ENCODE data around the gene FAM135A.
"Not testable (repeated sequence)": the region's sequence is repeated elsewhere in the genome, so short reads cannot be mapped to it uniquely, and the experiment has no call there.

FAM135A gene

DNA sequence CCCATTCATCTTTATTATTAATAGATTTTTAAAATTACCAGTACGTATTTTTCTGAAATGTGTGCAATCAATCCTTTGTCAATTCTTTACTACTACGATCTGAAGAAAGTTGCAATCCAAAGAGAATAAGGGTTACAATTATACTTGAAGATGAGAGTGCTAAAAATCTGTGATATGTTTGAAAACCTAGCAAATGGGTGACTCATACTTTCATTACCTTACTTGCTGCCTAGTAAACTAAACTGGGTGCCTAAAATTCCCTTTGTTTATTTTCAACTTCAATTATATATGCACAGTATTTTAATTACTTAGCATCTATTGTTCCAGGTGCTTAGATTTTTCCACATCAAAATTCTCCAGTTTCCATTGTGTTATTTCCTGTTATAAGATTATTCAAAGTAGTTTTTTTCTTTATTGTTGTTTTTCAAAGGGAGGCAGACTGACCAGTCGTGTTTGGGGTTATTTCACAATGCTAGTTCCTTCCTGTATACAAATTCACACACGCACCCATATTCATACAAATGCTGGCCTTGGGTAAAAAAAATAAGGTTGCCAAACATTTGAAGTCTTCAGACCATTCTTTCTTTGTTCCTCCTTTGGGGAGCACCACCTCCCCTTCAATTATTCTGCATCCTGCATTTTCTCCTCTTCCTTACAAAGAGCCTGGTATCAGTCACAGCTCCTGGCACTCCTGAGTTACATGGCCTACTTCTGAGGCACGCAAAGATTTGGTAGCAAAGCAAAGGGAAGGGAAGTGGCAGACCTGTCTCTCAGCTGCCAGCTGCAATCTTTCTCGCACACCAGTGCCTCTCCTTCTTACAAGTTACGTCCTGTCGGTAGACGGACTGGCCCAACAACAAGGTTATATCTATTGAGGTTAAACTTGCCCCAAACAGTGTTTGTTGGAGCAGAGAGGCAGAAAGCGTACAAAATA lies 16.2 kb upstream of the FAM135A start:
- DNase-seq (ENCODE audit: low spot score) = peak; percentile 19

- peak; percentile 100 for DNase-seq (ENCODE audit: low spot score)
Observed at GRCh38 chr6:70398783-70399728, 14.3 kb upstream of the FAM135A start.

DNA sequence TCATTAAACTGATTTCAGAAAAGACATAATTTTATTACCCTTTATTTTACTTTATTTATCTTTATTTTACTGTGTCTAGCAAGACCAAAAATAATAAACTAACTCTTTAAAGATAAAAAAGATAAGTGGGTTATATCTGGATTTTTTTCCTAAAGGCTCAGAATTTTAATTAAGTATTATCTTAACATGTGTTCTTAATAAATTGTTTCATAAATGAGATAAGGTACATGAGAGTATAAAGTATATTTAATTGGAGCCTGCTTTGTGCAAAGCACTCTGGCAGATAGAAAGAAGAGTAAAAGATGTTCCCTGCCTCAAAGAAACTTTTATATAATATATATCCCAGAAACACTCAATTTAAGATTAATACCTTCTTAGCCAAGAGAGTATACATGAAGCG lies 8.7 kb upstream of the FAM135A start:
- DNase-seq (ENCODE audit: low spot score) = no peak

GRCh38 chr6:70409216-70409615 lies 4.1 kb upstream of the FAM135A start:
- no peak for DNase-seq (ENCODE audit: low spot score)

- DNase-seq (ENCODE audit: low spot score) = no peak
Observed at GRCh38 chr6:70411542-70412251, 1.6 kb upstream of the FAM135A start.

GRCh38 chr6:70412252-70413113 lies 825 bp upstream of the FAM135A start:
- DNase-seq (ENCODE audit: low spot score) = no peak

- peak; percentile 6 for DNase-seq (ENCODE audit: low spot score)
Observed at GRCh38 chr6:70413992-70414494, 735 bp downstream of the FAM135A start.

- DNase-seq (ENCODE audit: low spot score) = no peak
Observed at GRCh38 chr6:70414813-70415212, 1.5 kb downstream of the FAM135A start.

DNA sequence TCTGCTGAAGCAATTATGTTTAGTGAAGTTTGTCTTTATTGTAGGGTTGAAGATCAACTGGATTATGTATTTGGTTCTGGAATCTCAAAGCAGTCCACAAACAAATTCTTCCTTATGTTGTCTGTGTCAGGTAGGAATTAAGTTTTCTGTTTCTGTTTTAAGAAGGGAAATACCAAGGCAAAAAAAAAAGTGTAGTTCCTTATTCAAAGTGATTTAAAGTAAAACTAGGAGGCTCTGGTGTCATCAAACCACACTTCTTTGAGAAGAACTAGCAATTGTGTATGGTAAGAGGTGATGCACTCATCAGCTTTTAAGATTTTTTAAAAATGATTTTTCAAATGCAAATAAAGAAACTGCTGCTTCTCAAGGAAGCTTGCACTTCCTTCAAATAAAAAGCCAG lies 1.9 kb downstream of the FAM135A start:
- DNase-seq (ENCODE audit: low spot score) = peak; percentile 1

DNA sequence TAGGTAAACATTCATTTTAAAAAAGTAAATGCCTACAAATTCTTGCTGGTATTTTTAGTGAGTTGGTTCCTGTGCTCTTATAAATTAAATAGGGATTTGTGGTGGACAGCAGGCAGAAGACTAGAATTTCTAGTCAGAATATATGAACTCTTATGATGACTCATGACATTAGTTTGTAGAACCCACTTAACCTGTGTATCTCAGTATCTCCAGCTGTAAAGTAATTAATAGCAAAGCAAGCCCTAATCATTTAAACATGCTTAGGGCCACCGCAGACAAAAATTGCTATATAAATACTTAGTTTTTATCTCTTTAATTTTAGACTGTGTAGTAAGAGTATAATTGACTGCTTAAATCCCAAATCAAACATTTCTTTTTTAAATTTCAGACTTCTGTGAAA lies 2.4 kb downstream of the FAM135A start:
- DNase-seq (ENCODE audit: low spot score) = peak; percentile 18

DNA sequence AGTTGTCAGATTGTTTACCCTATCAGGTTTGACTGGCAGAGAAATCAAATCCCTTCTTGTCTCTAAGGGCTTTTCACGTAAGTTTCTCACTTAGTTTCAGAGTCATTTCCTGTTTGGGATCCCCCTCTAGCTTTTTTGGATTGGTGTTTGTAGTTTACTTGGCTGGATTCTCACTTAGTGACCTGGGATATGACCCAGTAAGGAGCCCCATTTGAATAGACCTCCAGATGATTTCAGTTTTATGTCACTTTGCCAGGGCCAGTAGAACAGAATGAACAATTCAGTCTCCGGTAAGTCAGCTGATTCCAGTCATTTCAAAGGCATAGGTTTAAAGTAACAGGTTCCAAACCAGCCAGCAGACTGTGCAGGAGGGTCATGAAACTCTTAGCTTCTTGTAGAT lies 8.2 kb downstream of the FAM135A start:
- no peak for DNase-seq (ENCODE audit: low spot score)

GRCh38 chr6:70423189-70424134 lies 10.2 kb downstream of the FAM135A start:
- DNase-seq (ENCODE audit: low spot score) = no peak

GRCh38 chr6:70424291-70424690 lies 11.0 kb downstream of the FAM135A start:
- no peak for DNase-seq (ENCODE audit: low spot score)

DNA sequence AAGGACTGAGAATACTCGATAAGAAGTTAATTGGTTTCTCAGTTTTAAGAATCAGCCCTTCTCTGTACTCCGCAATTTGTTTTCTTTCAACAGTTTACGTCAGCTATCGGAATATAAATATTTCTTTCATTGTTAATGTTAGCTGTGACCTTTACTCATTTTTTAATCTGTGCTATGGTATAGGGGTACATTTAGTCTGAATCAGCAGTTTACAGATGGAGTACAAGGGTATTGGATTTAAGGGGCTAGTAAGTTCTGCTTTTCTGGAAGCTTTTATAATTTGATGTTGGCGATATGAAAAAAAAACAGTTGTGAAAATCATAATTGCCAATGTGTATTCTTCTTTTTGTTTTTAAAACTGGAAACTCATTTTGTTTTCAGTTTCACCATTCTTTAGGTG lies 23.0 kb downstream of the FAM135A start:
- DNase-seq (ENCODE audit: low spot score) = no peak

- no peak for DNase-seq (ENCODE audit: low spot score)
Observed at GRCh38 chr6:70445001-70445400, 31.7 kb downstream of the FAM135A start.

DNA sequence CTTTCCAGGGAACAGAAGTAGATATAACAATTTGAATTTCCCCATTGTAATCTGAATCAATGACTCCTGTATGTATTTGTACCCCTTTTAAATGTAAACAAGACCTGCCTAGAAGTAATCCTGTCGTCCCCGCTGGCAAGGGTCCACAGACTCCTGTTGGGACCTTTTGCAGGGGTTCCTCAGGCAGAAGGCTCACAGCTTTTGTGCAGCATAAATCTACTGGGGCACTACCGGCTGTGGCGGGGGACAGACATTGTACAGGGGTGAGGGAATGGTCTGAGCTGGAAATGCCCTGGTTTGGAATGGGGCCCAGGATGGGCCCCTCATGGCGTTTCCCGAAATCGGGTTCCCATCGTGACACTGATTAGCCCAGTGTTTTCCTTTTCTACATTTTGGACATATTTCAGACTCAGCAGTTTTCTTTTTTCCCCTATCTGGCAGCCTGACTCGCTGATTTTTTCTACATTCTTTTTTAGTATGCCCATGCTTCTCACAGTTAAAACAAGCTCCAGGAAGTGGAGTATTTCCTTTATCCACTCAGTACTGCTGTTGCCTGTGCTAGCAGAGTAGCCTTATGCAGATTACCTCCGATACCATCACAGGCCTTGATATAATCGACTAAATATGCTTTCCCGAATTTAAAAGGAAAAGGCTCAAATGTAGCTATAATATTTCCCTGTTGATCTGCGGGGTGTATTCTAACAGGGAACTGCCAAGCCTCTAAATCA lies 34.2 kb downstream of the FAM135A start:
- DNase-seq (ENCODE audit: low spot score) = not testable (repeated sequence)

DNA sequence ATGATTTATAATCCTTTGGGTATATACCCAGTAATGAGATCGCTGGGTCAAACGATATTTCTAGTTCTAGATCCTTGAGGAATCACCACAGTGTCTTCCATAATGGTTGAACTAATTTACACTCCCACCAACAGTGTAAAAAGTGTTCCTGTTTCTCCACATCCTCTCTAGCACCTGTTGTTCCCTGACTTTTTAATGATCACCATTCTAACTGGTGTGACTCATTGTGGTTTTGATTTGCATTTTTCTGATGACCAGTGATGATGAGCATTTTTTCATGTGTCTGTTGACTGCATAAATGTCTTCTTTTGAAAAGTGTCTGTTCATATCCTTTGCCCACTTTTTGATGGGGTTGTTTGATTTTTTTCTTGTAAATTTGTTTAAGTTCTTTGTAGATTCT lies 40.6 kb downstream of the FAM135A start:
- peak; percentile 38 for DNase-seq (ENCODE audit: low spot score)

DNA sequence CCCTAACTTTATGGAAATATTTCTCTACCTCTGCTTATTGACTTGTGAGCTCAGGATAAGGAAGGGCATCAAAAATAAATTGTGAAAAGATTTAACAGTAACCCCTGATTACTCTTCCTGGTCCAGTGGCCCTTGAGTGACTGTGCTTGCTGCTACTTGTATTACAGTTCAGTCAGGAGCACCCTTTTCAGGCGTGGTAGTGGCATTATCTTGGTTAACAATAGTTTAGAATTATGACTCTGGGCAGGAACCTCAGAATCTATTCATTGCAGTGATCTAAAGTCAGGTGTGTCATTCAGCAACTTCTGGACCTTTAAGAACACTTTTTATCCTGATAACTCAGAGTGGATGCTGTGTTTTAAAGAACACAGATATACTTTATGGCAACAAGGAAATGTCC lies 43.4 kb downstream of the FAM135A start:
- no peak for DNase-seq (ENCODE audit: low spot score)

DNA sequence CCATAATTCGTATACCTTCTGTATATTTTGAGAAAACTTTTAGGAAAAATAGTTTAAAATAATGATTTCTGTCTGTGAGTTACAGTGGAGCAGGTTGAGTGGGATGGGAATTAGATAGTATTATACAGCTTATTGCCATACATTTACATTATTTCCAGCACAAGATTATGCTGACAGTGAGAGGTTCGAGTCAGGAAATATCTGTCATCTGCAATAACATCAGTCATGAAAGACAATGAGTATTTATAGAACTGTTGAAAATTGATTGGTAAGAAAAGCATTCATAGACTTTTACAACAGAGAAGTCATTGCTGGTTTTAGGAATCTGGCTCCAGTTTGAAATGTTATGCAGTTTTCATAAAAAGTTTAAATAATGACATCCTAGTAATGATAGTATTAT lies 45.9 kb downstream of the FAM135A start:
- DNase-seq (ENCODE audit: low spot score) = no peak
